GM19395 (cell line): Measurements from ENCODE around the gene PEX11G.

Source experiments
- ATAC-seq: cut with Tn5 transposase; IDR thresholded peaks from one replicate; pipeline ENCODE4 v1.9.1; 2021; ENCODE audit warnings: mild to moderate bottlenecking, moderate library complexity; ENCODE audit not compliant: unreplicated experiment

PEX11G gene

GRCh38 chr19:7522072-7522922 lies 33.5 kb upstream of the PEX11G start, which contains the start of gene MCOLN1:
MCOLN1 (plus strand) TSS chr19:7522624; CDS start chr19:7522751, 127 bp downstream.
- ATAC-seq, result peak; percentile 69

GRCh38 chr19:7521551-7522071 lies 32.8 kb upstream of the PEX11G start:
- ATAC-seq, result no peak

- no peak for ATAC-seq
Measured at GRCh38 chr19:7520131-7521051, 31.6 kb upstream of the PEX11G start.

GRCh38 chr19:7519361-7520130 lies 30.7 kb upstream of the PEX11G start:
- no peak for ATAC-seq

- no peak for ATAC-seq
Measured at GRCh38 chr19:7516878-7517277, 28.0 kb upstream of the PEX11G start.

- no peak for ATAC-seq
Measured at GRCh38 chr19:7516333-7516732, 27.5 kb upstream of the PEX11G start.

- no peak for ATAC-seq
Measured at GRCh38 chr19:7515645-7516151, 26.9 kb upstream of the PEX11G start, which contains the start of gene ZNF358. ZNF358 (plus strand) TSS chr19:7516103; CDS start chr19:7519243, 3,140 bp downstream.

GRCh38 chr19:7515110-7515644 lies 26.3 kb upstream of the PEX11G start:
- ATAC-seq, result no peak

GRCh38 chr19:7513809-7514642 lies 25.2 kb upstream of the PEX11G start:
- ATAC-seq, result no peak

- ATAC-seq, result no peak
Measured at GRCh38 chr19:7512400-7512851, 23.6 kb upstream of the PEX11G start.

- no peak for ATAC-seq
Measured at GRCh38 chr19:7509625-7510024, 20.8 kb upstream of the PEX11G start.

- ATAC-seq, result no peak
Measured at GRCh38 chr19:7507884-7508283, 19.0 kb upstream of the PEX11G start.

GRCh38 chr19:7506385-7507328 lies 17.8 kb upstream of the PEX11G start:
- ATAC-seq, result no peak

GRCh38 chr19:7505682-7506384 lies 17.0 kb upstream of the PEX11G start:
- no peak for ATAC-seq

- no peak for ATAC-seq
Measured at GRCh38 chr19:7505288-7505681, 16.4 kb upstream of the PEX11G start.

GRCh38 chr19:7504684-7505083 lies 15.8 kb upstream of the PEX11G start:
- no peak for ATAC-seq

GRCh38 chr19:7502552-7502951 lies 13.7 kb upstream of the PEX11G start:
- ATAC-seq, result no peak
